GM19455 (cell line): ENCODE measurements around the gene TMEM131L.
A peak's percentile ranks its signal among the peaks of the same experiment; 100 is the strongest.

Source experiments
- ATAC-seq: cut with Tn5 transposase; IDR thresholded peaks from one replicate; pipeline ENCODE4 v1.9.1; 2021; ENCODE audit not compliant: unreplicated experiment

TMEM131L gene

GRCh38 chr4:153676984-153677383 lies 210.8 kb downstream of the TMEM131L start:
- no peak for ATAC-seq

- no peak for ATAC-seq
These were observed 213.3 kb downstream of the TMEM131L start for GRCh38 chr4:153679486-153679885.

- no peak for ATAC-seq
These were observed 217.6 kb downstream of the TMEM131L start for GRCh38 chr4:153683763-153684181.

GRCh38 chr4:153684182-153684970 lies 218.2 kb downstream of the TMEM131L start, which contains the start of gene TLR2:
Gene TLR2, plus strand, starts transcription at chr4:153684280. Its CDS starts 18,628 bp downstream, at chr4:153702908.
- ATAC-seq: peak; percentile 66

GRCh38 chr4:153684971-153685371 lies 218.8 kb downstream of the TMEM131L start:
- ATAC-seq: no peak
